Neural cell (in vitro differentiated cells): Measurements from ENCODE around the gene ANGPTL5. TPM values are rescaled to one million over a fixed set of nuclear protein-coding genes. Genes with fewer than 3 reads are reported as not detected.

Source experiments
- H2AFZ ChIP-seq: fragments of 200-600, 300-800 bp; sonication (generic), shearing (Covaris generic); 2 replicates; pipeline ENCODE4 v1.6.0; 2014; ENCODE audit warnings: low read depth, mild to moderate bottlenecking, antibody characterized with exemption, low read length, moderate library complexity
- H3F3A ChIP-seq: fragments of 200-600 bp; shearing (Covaris generic); 2 replicates; pipeline ENCODE4 v1.6.1; 2016; ENCODE audit warnings: mild to moderate bottlenecking, moderate library complexity, mixed read lengths, antibody characterized with exemption, low read length; ENCODE audit not compliant: insufficient read depth, poor library complexity, severe bottlenecking
- H3K27ac ChIP-seq: fragments of 200-600, 300-800 bp; sonication (generic), shearing (Covaris generic); 2 replicates; pipeline ENCODE4 v1.5.1; 2014; ENCODE audit warnings: mild to moderate bottlenecking, low read length, moderate library complexity
- H3K27me3 ChIP-seq: fragments of 300-800, 200-600 bp; sonication (generic), shearing (Covaris generic); 2 replicates; pipeline ENCODE4 v1.6.0; 2014; ENCODE audit warnings: mild to moderate bottlenecking, low read depth, low read length, moderate library complexity; ENCODE audit not compliant: insufficient read depth
- H3K36me3 ChIP-seq: fragments of 300-800, 200-600 bp; sonication (generic), shearing (Covaris generic); 2 replicates; pipeline ENCODE4 v1.5.1; 2014; ENCODE audit warnings: mild to moderate bottlenecking, antibody characterized with exemption, low read length, moderate library complexity; ENCODE audit not compliant: insufficient read depth
- H3K4me2 ChIP-seq: fragments of 300-800, 200-600 bp; sonication (generic), shearing (Covaris generic); 2 replicates; pipeline ENCODE4 v1.6.0; 2014; ENCODE audit warnings: mild to moderate bottlenecking, low read length
- H3K4me3 ChIP-seq: fragments of 300-800, 200-600 bp; sonication (generic), shearing (Covaris generic); 2 replicates; pipeline ENCODE4 v1.5.1; 2014; ENCODE audit warnings: mild to moderate bottlenecking, low read length, moderate library complexity
- H3K79me2 ChIP-seq: fragments of 200-600 bp; shearing (Covaris generic); replicated peaks from 2 replicates; pipeline ENCODE4 v1.6.0; 2014; ENCODE audit warnings: mild to moderate bottlenecking, low read length, moderate library complexity; ENCODE audit not compliant: insufficient read depth
- H3K9ac ChIP-seq: fragments of 300-800, 200-600 bp; sonication (generic), shearing (Covaris generic); 2 replicates; pipeline ENCODE4 v1.6.1; 2016; ENCODE audit warnings: mild to moderate bottlenecking, low read length, mixed read lengths
- H3K9me2 ChIP-seq: fragments of 200-600 bp; shearing (Covaris generic); 2 replicates; pipeline ENCODE4 v1.6.1; 2016; ENCODE audit warnings: mild to moderate bottlenecking, low read length, mixed read lengths; ENCODE audit not compliant: insufficient read depth
- H3K9me3 ChIP-seq: fragments of 200-600, 300-800 bp; sonication (generic), shearing (Covaris generic); 2 replicates; pipeline ENCODE4 v1.6.1; 2016; ENCODE audit warnings: mild to moderate bottlenecking, mixed run types, low read length, moderate library complexity, mixed read lengths
- H4K20me1 ChIP-seq: fragments of 200-600 bp; shearing (Covaris generic); 2 replicates; pipeline ENCODE4 v1.6.1; 2016; ENCODE audit warnings: mild to moderate bottlenecking, mixed run types; ENCODE audit not compliant: insufficient read depth
- CTCF ChIP-seq: fragments of 450-650 bp; IDR thresholded peaks from 2 replicates; pipeline ENCODE4 v1.5.1; 2014; ENCODE audit warnings: antibody characterized with exemption, mild to moderate bottlenecking, moderate library complexity; ENCODE audit not compliant: poor library complexity, severe bottlenecking
- EP300 ChIP-seq: fragments of 450-650 bp; conservative IDR thresholded peaks from 2 replicates; pipeline ENCODE4 v1.6.1; 2014; ENCODE audit warnings: antibody characterized with exemption, mild to moderate bottlenecking, moderate library complexity; ENCODE audit not compliant: poor library complexity, severe bottlenecking
- EZH2 ChIP-seq: fragments of 200-600, 300-800 bp; shearing (Covaris generic), sonication (generic); IDR thresholded peaks from 2 replicates; pipeline ENCODE4 v1.6.1; 2014; ENCODE audit warnings: antibody characterized with exemption, low read length, borderline replicate concordance, mild to moderate bottlenecking; ENCODE audit not compliant: insufficient read depth, poor library complexity, severe bottlenecking
- MXI1 ChIP-seq: fragments of 450-650 bp; conservative IDR thresholded peaks from 2 replicates; pipeline ENCODE4 v1.6.1; 2014; ENCODE audit warnings: antibody characterized with exemption, mild to moderate bottlenecking; ENCODE audit not compliant: poor library complexity, severe bottlenecking
- POLR2AphosphoS5 ChIP-seq: IDR thresholded peaks from 2 replicates; pipeline ENCODE4 v1.6.1; 2012
- RAD21 ChIP-seq: fragments of 450-650 bp; conservative IDR thresholded peaks from 2 replicates; pipeline ENCODE4 v1.6.1; 2014; ENCODE audit warnings: antibody characterized with exemption, mild to moderate bottlenecking, moderate library complexity
- REST ChIP-seq: IDR thresholded peaks from 2 replicates; pipeline ENCODE4 v1.6.1; 2012; ENCODE audit warnings: borderline replicate concordance
- SMC3 ChIP-seq: fragments of 450-650 bp; conservative IDR thresholded peaks from 2 replicates; pipeline ENCODE4 v1.6.1; 2014; ENCODE audit warnings: antibody characterized with exemption, mild to moderate bottlenecking, moderate library complexity; ENCODE audit not compliant: poor library complexity
- TAF1 ChIP-seq: IDR thresholded peaks from 2 replicates; pipeline ENCODE4 v1.6.1; 2012; ENCODE audit warnings: low read depth
- polyA plus RNA-seq: library from polyadenylated mRNA; depleted of rRNA; stranded (reverse); fragments of >200 nt; gene quantifications from 2 replicates; pipeline ENCODE4 v1.2.3, GENCODE V29; 2014

ANGPTL5 gene
- polyA plus RNA-seq, 1 donor from 2014 or later: not detected

- H3K9ac ChIP-seq: no peak overlapping the region
- TF ChIP-seq REST: no peak
- no peak for TF ChIP-seq CTCF
- no peak for TF ChIP-seq POLR2AphosphoS5
- no peak for TF ChIP-seq TAF1
- no peak for TF ChIP-seq EP300
- no peak overlapping the region for H3K27ac ChIP-seq
Observed at GRCh38 chr11:101929294-101929915, 13.1 kb upstream of the ANGPTL5 start.

GRCh38 chr11:101923554-101923953 is 7.2 kb upstream of the ANGPTL5 start:
- no peaks in the 10 kb centered on the region for H3K9me2 ChIP-seq
- H3F3A ChIP-seq: no peaks in the 10 kb centered on the region
- no peaks in the 10 kb centered on the region for H4K20me1 ChIP-seq
- H3K4me2 ChIP-seq: no peak overlapping the region
- TF ChIP-seq CTCF (no peak), RAD21 (no peak), REST (no peak), MXI1 (no peak), EZH2 (no peak), SMC3 (no peak), POLR2AphosphoS5 (no peak), EP300 (no peak), TAF1 (no peak)
- no peaks in the 10 kb centered on the region for H3K27me3 ChIP-seq
- no peaks in the 10 kb centered on the region for H3K9me3 ChIP-seq
- no peak overlapping the region for H3K9ac ChIP-seq
- H3K4me3 ChIP-seq: no peak overlapping the region
- H2AFZ ChIP-seq: no peak overlapping the region
- no peaks in the 10 kb centered on the region for H3K36me3 ChIP-seq
- H3K27ac ChIP-seq: no peak overlapping the region
- H3K79me2 ChIP-seq: no peaks in the 10 kb centered on the region

More at GRCh38 chr11:101929294-101929915, 13.1 kb upstream of the ANGPTL5 start:
- Histone ChIP-seq H3K79me2 (no peaks in the 10 kb centered on the region), H3K9me2 (no peaks in the 10 kb centered on the region), H3F3A (no peaks in the 10 kb centered on the region), H3K9me3 (no peaks in the 10 kb centered on the region), H2AFZ (no peak overlapping the region), H3K4me2 (no peak overlapping the region), H3K4me3 (no peak overlapping the region), H3K36me3 (no peaks in the 10 kb centered on the region), H3K27me3 (no peaks in the 10 kb centered on the region), H4K20me1 (no peaks in the 10 kb centered on the region)
